Thymus (tissue), 11 donors: ENCODE data around the gene NDUFS6. TPM values are rescaled to one million over a fixed set of nuclear protein-coding genes. Genes with fewer than 3 reads are reported as not detected.
"Not testable (repeated sequence)": the region's sequence is repeated elsewhere in the genome, so short reads cannot be mapped to it uniquely, and the experiment has no call there.

Source experiments
- DNase-seq, 9 donors: peaks; one replicate each; pipeline ENCODE4 v3.0.0-alpha.2; 2013; ENCODE audit warnings: low spot score in 9 of 9, low read depth in 6 of 9, missing footprints in 1 of 9
- H3K27ac ChIP-seq, 2 donors: one replicate each; pipeline ENCODE4 v1.5.1; 2013; ENCODE audit warnings: control low read depth in 1 of 2, low read depth in 1 of 2, low read length in 1 of 2, mild to moderate bottlenecking in 1 of 2, moderate library complexity in 1 of 2
- H3K27me3 ChIP-seq, 2 donors: one replicate each; pipeline ENCODE4 v1.5.1; 2013; ENCODE audit warnings: low read length in 1 of 2; ENCODE audit not compliant: control insufficient read depth in 2 of 2, insufficient read depth in 1 of 2
- H3K36me3 ChIP-seq, 2 donors: one replicate each; pipeline ENCODE4 v1.5.1; 2013; ENCODE audit warnings: low read length in 1 of 2, mild to moderate bottlenecking in 1 of 2, moderate library complexity in 1 of 2; ENCODE audit not compliant: control insufficient read depth in 2 of 2, insufficient read depth in 2 of 2
- H3K4me1 ChIP-seq, 2 donors: one replicate each; pipeline ENCODE4 v1.5.1; 2013; ENCODE audit warnings: low read length in 2 of 2; ENCODE audit not compliant: control insufficient read depth in 2 of 2, insufficient read depth in 2 of 2
- H3K4me3 ChIP-seq, 2 donors: one replicate each; pipeline ENCODE4 v1.5.1; 2013; ENCODE audit warnings: low read length in 2 of 2, control low read depth in 1 of 2, mild to moderate bottlenecking in 1 of 2
- H3K9me3 ChIP-seq, 2 donors: one replicate each; pipeline ENCODE4 v1.5.1; 2013; ENCODE audit warnings: low read length in 1 of 2, mild to moderate bottlenecking in 1 of 2; ENCODE audit not compliant: control insufficient read depth in 2 of 2, insufficient read depth in 1 of 2
- WGBS: extraction: QIAGEN DNeasy Blood & Tissue Kit; methylation state at CpG from one replicate; pipeline ENCODE4 v1.1.7; 2013; 5-methylcytosine and 5-hydroxymethylcytosine counted together
- polyA plus RNA-seq: library from polyadenylated mRNA; stranded (reverse); fragments of 200-250 nt; gene quantifications from one replicate; pipeline ENCODE4 v1.2.3, GENCODE V29; 2013
- total RNA-seq: library from RNA; stranded (reverse); fragments of 120-200 nt; gene quantifications from one replicate; pipeline ENCODE4 v1.2.4, GENCODE V29; 2013
- donor health status: healthy.

Gene NDUFS6
- total and polyA plus RNA-seq, 2 donors, result 42.8 to 55.0 TPM

- Histone ChIP-seq H3K4me1 (peaks cover 6 to 35% of the 10 kb centered on the region in 2 donors), H3K27ac (peak overlapping the region in 1 of 2 donors; percentile 15), H3K27me3 (no peaks in the 10 kb centered on the region), H3K4me3 (no peak overlapping the region), H3K36me3 (peaks cover 19 to 23% of the 10 kb centered on the region in 2 donors), H3K9me3 (no peaks in the 10 kb centered on the region)
- DNase-seq, result no peak
- 94% methylated on average over 33 of the region's 33 CpGs for WGBS
These were observed 7.0 kb upstream of the NDUFS6 start for GRCh38 chr5:1793966-1794900.

- no peak overlapping the region for H3K27ac ChIP-seq
- WGBS, result 92% methylated on average over 17 of the region's 17 CpGs
- H3K36me3 ChIP-seq, result peaks cover 19 to 23% of the 10 kb centered on the region in 2 donors
- peaks cover 6 to 35% of the 10 kb centered on the region in 2 donors for H3K4me1 ChIP-seq
- H3K27me3 ChIP-seq, result no peaks in the 10 kb centered on the region
- no peak for DNase-seq
- no peak overlapping the region for H3K4me3 ChIP-seq
- no peaks in the 10 kb centered on the region for H3K9me3 ChIP-seq
These were observed 6.3 kb upstream of the NDUFS6 start for GRCh38 chr5:1794901-1795290.

- Histone ChIP-seq H3K27ac (no peak overlapping the region), H3K27me3 (no peaks in the 10 kb centered on the region), H3K4me3 (no peak overlapping the region), H3K9me3 (no peaks in the 10 kb centered on the region), H3K36me3 (peaks cover 19 to 23% of the 10 kb centered on the region in 2 donors), H3K4me1 (peaks cover 6 to 35% of the 10 kb centered on the region in 2 donors)
- 95% methylated on average over 13 of the region's 13 CpGs for WGBS
- DNase-seq, result no peak
These were observed 5.7 kb upstream of the NDUFS6 start for GRCh38 chr5:1795506-1795905.

- Histone ChIP-seq H3K27me3 (no peaks in the 10 kb centered on the region), H3K4me1 (peaks cover 6 to 33% of the 10 kb centered on the region in 2 donors), H3K36me3 (peaks cover 19 to 23% of the 10 kb centered on the region in 2 donors), H3K9me3 (no peaks in the 10 kb centered on the region), H3K4me3 (no peak overlapping the region), H3K27ac (no peak overlapping the region)
- no peak for DNase-seq
- 97% methylated on average over 8 of the region's 8 CpGs for WGBS
These were observed 5.3 kb upstream of the NDUFS6 start for GRCh38 chr5:1795931-1796330.

- peaks cover 6 to 32% of the 10 kb centered on the region in 2 donors for H3K4me1 ChIP-seq
- no peak overlapping the region for H3K4me3 ChIP-seq
- no peaks in the 10 kb centered on the region for H3K27me3 ChIP-seq
- no peaks in the 10 kb centered on the region for H3K9me3 ChIP-seq
- 92% methylated on average over 21 of the region's 21 CpGs for WGBS
- no peak overlapping the region for H3K27ac ChIP-seq
- H3K36me3 ChIP-seq, result peaks cover 19 to 23% of the 10 kb centered on the region in 2 donors
- no peak for DNase-seq
These were observed 4.7 kb upstream of the NDUFS6 start for GRCh38 chr5:1796371-1797102.

GRCh38 chr5:1797103-1797800 lies 4.0 kb upstream of the NDUFS6 start:
- Histone ChIP-seq H3K4me1 (peaks cover 6 to 31% of the 10 kb centered on the region in 2 donors), H3K27me3 (no peaks in the 10 kb centered on the region), H3K27ac (no peak overlapping the region), H3K4me3 (no peak overlapping the region), H3K9me3 (no peaks in the 10 kb centered on the region), H3K36me3 (peaks cover 19 to 23% of the 10 kb centered on the region in 2 donors)
- WGBS, result 98% methylated on average over 18 of the region's 18 CpGs
- no peak for DNase-seq

GRCh38 chr5:1797855-1798254 lies 3.4 kb upstream of the NDUFS6 start:
- no peak overlapping the region for H3K27ac ChIP-seq
- H3K27me3 ChIP-seq, result no peaks in the 10 kb centered on the region
- 96% methylated on average over 11 of the region's 11 CpGs for WGBS
- H3K4me1 ChIP-seq, result peaks cover 6 to 25% of the 10 kb centered on the region in 2 donors
- H3K36me3 ChIP-seq, result peaks cover 19 to 23% of the 10 kb centered on the region in 2 donors
- H3K4me3 ChIP-seq, result no peak overlapping the region
- DNase-seq, result no peak
- H3K9me3 ChIP-seq, result no peaks in the 10 kb centered on the region

- 97% methylated on average over 16 of the region's 16 CpGs for WGBS
- Histone ChIP-seq H3K4me1 (peaks cover 6 to 18% of the 10 kb centered on the region in 2 donors), H3K4me3 (peak overlapping the region in 1 of 2 donors; percentile 82), H3K36me3 (peaks cover 24 to 28% of the 10 kb centered on the region in 2 donors)
- H3K27me3 ChIP-seq, DNase-seq, H3K9me3 ChIP-seq, H3K27ac ChIP-seq: not testable (repeated sequence)
These were observed 2.6 kb upstream of the NDUFS6 start for GRCh38 chr5:1798589-1798988.
